Ascending aorta (tissue), 2 donors: ENCODE data around the gene C1orf174. TPM values are rescaled to one million over a fixed set of nuclear protein-coding genes. Genes with fewer than 3 reads are reported as not detected.

Experiments used
- DNase-seq, 2 donors: peaks; one replicate each; pipeline ENCODE4 v3.0.0-alpha.2; 2019; ENCODE audit warnings: low spot score in 2 of 2
- H3K27ac ChIP-seq, 2 donors: fragments of 200-600 bp; sonication (generic); one replicate each; pipeline ENCODE4 v1.5.1; 2016 to 2017; ENCODE audit warnings: mild to moderate bottlenecking in 1 of 2
- H3K27me3 ChIP-seq: fragments of 200-600 bp; sonication (generic); one replicate; pipeline ENCODE4 v1.5.1; 2017
- H3K36me3 ChIP-seq, 2 donors: fragments of 200-600 bp; sonication (generic); one replicate each; pipeline ENCODE4 v1.5.1; 2016
- H3K4me1 ChIP-seq, 2 donors: fragments of 200-600 bp; sonication (generic); one replicate each; pipeline ENCODE4 v1.5.1; 2016 to 2017; ENCODE audit warnings: mild to moderate bottlenecking in 1 of 2
- H3K4me3 ChIP-seq, 2 donors: fragments of 200-600 bp; sonication (generic); one replicate each; pipeline ENCODE4 v1.5.1; 2016 to 2017; ENCODE audit warnings: mild to moderate bottlenecking in 1 of 2
- H3K9me3 ChIP-seq, 2 donors: fragments of 200-600 bp; sonication (generic); one replicate each; pipeline ENCODE4 v1.5.1; 2016
- intact Hi-C: fragments of 100-400 bp; cut with DNase I; formaldehyde crosslinking; loops from one replicate; pipeline ENCODE4 v1.15.1; 2023
- total RNA-seq: library from RNA; depleted of rRNA; stranded (reverse); fragments of >200 nt; gene quantifications from one replicate; pipeline ENCODE4 v1.1.0, GENCODE V29; 2016
- TF ChIP-seq, protein P1 (sequence below), 3 experiments: fragments of 200-600 bp in 2 of 3; fragments of 450-650 bp in 1 of 3; sonication (generic) in 2 of 3; IDR thresholded peaks; one replicate each; pipeline ENCODE4 v1.5.1; 2016 to 2019; ENCODE audit warnings: antibody characterized with exemption in 3 of 3, mild to moderate bottlenecking in 1 of 3, moderate library complexity in 1 of 3

C1orf174 gene
- total RNA-seq, 1 donor from 2014 or later, result 14.9 TPM

DNA sequence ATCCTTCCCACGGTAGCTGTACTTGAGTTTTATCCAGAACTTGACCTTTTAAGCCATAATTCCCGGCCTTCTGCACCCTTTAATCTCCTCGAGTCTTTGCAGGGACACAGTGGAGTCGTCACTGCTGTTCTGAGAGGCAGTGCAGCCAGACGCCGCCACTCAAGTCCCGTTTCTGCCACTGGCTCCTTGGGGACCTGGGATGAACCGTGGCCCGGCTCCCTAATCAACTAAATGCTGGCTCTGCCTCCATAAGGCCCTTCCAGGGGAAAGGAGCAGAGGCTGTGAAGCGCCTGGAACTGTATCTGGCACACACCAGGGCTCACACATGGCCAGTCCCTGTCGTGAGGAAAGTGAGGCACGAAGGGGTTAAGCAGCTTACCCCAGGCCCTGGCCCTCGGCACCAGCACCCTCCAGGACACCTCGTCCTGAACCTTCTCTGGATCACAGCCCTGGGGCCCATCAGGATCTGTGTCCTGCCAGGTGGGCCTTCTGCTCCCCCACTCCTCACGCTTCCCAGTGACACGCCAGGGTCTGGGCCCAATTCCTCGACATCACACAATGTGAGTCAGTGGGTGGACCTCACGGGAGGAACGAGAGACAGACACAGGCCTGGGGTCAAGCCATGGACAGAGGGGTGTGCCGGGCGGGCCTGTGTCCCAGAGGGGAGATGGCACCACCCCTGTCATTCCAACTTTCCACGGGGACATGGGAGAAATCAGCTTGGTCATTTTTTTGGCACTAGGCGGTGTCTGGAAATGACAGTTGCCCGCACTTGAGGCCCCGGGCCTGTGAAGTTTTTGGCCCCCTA is 23.5 kb upstream of the C1orf174 start:
- Histone ChIP-seq H3K27me3 (no peaks in the 10 kb centered on the region), H3K4me1 (no peaks in the 10 kb centered on the region), H3K9me3 (no peaks in the 10 kb centered on the region), H3K4me3 (no peak overlapping the region), H3K27ac (no peak overlapping the region), H3K36me3 (no peaks in the 10 kb centered on the region)
- TF ChIP-seq, protein P1, sequence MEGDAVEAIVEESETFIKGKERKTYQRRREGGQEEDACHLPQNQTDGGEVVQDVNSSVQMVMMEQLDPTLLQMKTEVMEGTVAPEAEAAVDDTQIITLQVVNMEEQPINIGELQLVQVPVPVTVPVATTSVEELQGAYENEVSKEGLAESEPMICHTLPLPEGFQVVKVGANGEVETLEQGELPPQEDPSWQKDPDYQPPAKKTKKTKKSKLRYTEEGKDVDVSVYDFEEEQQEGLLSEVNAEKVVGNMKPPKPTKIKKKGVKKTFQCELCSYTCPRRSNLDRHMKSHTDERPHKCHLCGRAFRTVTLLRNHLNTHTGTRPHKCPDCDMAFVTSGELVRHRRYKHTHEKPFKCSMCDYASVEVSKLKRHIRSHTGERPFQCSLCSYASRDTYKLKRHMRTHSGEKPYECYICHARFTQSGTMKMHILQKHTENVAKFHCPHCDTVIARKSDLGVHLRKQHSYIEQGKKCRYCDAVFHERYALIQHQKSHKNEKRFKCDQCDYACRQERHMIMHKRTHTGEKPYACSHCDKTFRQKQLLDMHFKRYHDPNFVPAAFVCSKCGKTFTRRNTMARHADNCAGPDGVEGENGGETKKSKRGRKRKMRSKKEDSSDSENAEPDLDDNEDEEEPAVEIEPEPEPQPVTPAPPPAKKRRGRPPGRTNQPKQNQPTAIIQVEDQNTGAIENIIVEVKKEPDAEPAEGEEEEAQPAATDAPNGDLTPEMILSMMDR (IDR thresholded peaks at IDR 0.05), result no peak
- intact Hi-C loops, result no loop called here
- no peak for DNase-seq

DNA sequence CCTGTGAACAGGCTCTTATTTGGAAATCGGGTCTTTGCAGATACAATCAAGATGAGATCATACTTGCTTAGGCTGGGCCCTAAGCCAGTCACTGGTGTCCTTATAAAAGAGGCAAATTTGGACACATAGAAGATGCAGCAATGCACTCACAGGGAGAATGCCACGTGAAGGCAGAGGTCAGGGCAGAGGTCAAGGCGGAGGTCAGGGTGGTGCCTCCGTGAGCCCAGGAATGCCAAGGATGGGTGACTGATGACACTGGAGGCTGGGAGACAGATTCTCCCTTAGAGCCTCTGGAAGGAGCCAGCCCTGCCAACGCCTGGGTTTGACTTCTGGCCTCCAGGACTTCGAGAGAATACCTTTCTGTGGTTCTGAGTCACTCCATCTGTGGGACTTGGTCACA is 22.8 kb upstream of the C1orf174 start:
- Histone ChIP-seq H3K27me3 (no peaks in the 10 kb centered on the region), H3K4me1 (no peaks in the 10 kb centered on the region), H3K4me3 (no peak overlapping the region), H3K27ac (no peak overlapping the region), H3K9me3 (no peaks in the 10 kb centered on the region), H3K36me3 (no peaks in the 10 kb centered on the region)
- TF ChIP-seq, protein P1 (IDR thresholded peaks at IDR 0.05), result no peak
- no peak for DNase-seq
- intact Hi-C loops, result no loop called here

DNA sequence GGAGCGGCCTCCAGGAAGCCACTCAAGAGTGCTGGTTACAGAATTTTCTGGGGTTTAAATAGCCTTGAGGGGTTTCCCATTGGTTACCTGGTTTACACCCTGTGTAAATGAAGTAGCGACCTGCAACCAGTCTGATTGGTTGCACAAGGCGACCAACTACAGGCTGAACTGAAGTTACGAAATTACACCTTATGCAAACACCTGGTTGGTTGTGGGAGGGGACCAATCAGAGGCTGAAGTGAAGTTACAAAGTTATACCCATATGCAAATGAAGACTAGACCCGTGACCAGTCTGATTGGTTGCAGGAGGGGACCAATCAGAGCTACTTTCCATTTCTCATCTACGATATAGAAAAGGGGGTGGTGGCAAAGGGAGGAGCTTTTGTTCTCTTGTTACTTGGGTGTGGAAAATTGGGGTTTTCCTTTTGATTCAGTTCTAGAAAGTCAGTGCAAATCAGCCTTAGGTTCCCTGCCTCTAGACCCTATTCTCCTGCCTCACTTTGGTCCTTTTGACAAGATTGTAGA is 22.2 kb upstream of the C1orf174 start:
- no peak for DNase-seq
- TF ChIP-seq, protein P1 (IDR thresholded peaks at IDR 0.05), result no peak
- Histone ChIP-seq H3K9me3 (no peaks in the 10 kb centered on the region), H3K27me3 (no peaks in the 10 kb centered on the region), H3K36me3 (no peaks in the 10 kb centered on the region), H3K4me1 (no peaks in the 10 kb centered on the region), H3K27ac (no peak overlapping the region), H3K4me3 (no peak overlapping the region)
- intact Hi-C loops, result no loop called here

DNA sequence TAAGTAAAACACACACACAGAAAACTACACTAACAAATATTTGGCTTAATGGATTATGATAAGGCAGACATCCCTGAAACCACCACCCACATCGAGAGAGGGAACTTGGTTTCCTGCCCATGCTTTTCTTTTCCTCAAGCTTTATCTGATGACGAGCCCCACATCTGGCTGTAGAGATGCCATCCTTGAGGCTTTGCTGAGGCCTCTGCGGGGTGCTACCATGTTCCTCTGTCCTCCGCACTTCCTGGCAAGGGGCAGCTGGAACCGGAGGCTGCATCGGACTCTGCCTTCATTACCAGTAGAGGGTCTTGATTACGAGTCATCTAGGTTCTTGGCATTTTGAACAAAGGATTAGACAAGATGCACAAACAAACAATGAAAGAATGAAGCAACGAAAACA is 21.7 kb upstream of the C1orf174 start:
- no peak overlapping the region for H3K4me3 ChIP-seq
- no peaks in the 10 kb centered on the region for H3K9me3 ChIP-seq
- H3K4me1 ChIP-seq, result no peaks in the 10 kb centered on the region
- no peaks in the 10 kb centered on the region for H3K27me3 ChIP-seq
- no peaks in the 10 kb centered on the region for H3K36me3 ChIP-seq
- TF ChIP-seq, protein P1 (IDR thresholded peaks at IDR 0.05), result no peak
- no peak for DNase-seq
- intact Hi-C loops, result no loop called here
- H3K27ac ChIP-seq, result no peak overlapping the region

DNA sequence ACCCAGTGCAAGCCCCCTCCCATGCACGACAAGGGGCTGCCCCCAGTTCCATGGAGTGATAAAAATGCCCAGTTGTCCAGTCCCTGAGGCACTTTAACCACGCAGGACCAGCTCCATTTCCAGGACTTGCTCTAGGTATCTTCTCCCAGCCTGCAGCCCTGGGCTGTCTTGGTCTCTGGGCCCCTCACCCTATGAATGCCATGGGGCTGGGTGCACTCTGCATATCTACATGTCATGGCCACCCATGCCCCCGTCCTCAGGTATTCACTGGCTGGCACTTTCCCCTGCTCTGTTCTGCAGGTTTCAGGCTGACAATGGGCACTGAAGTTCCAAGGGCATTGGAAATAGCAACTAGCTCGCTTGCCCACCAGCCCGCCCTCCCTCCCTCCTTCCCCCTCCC is 19.6 kb upstream of the C1orf174 start:
- DNase-seq, result no peak
- TF ChIP-seq, protein P1 (IDR thresholded peaks at IDR 0.05), result no peak
- intact Hi-C loops, result no loop called here
- H3K4me3 ChIP-seq, result no peak overlapping the region
- no peaks in the 10 kb centered on the region for H3K27me3 ChIP-seq
- no peaks in the 10 kb centered on the region for H3K36me3 ChIP-seq
- no peaks in the 10 kb centered on the region for H3K9me3 ChIP-seq
- H3K4me1 ChIP-seq, result no peaks in the 10 kb centered on the region
- no peak overlapping the region for H3K27ac ChIP-seq
